Measurements from ENCODE around the gene CLCN2.
A peak's percentile ranks its signal among the peaks of the same experiment; 100 is the strongest.

The CLCN2 gene

DNA sequence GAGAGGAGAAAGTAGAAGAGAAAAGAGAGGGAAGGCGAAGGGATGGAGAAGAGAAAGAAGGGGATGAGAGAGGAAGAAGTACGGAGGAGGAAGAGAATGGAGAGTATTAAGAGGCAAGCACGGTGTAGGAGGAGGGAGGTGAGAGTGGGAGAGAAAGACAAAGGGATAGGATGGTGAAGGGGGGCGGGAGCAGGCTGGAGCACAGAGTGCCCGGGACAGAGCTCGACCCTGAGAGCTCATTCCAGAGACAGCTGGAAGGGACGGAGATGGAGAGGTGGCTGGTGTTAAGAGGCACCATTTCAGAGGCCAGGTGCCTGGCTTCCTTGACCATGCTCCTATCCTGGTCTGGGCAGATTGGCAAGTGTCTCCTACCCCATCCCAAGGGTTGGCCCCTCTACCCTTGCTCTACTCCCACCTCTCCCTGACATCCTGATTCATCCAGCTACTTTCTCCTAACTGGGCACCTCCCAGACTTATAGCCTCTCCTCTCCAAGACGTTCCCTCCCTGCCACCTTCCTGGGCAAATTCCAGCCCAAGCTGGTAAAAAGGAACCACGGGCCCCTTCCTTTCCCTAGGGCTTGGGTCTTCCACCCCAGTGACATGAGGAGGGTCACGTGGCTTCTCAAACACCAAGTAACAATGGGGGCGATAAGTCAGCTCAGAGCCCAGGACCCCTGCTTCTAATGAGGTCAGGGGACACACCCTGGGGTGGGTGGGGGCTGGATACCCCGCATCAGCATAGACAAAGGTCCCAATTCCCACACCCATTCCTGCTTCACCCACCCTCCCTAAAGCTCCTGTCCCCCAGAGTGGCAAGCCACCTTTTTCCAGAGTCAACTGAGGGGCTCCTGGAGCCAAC is 1.1 kb downstream of the CLCN2 start:
- peak overlapping the region; percentile 45; the same call in 1 of the 2 replicates for H2AFZ ChIP-seq (ENCODE audit: low read depth)
- no peaks in the 10 kb centered on the region for H4K20me1 ChIP-seq (ENCODE audit: insufficient read depth)
- H3K4me3 ChIP-seq (IDR thresholded peaks at IDR 0.05; ENCODE audit: insufficient read depth, low read depth, low read length) = no peak overlapping the region
- H3K79me2 ChIP-seq (ENCODE audit: insufficient read depth, low read depth) = peaks cover 19% of the 10 kb centered on the region
- peak overlapping the region; percentile 85 for H3K4me2 ChIP-seq
- no peaks in the 10 kb centered on the region for H3K27me3 ChIP-seq (ENCODE audit: insufficient read depth, low read depth)
- peak overlapping the region; percentile 60; the same call in 1 of the 2 replicates for H3K9ac ChIP-seq
- peaks cover 14% of the 10 kb centered on the region for H3K4me1 ChIP-seq (ENCODE audit: low read depth, poor library complexity, severe bottlenecking)
- TF ChIP-seq, protein P1, sequence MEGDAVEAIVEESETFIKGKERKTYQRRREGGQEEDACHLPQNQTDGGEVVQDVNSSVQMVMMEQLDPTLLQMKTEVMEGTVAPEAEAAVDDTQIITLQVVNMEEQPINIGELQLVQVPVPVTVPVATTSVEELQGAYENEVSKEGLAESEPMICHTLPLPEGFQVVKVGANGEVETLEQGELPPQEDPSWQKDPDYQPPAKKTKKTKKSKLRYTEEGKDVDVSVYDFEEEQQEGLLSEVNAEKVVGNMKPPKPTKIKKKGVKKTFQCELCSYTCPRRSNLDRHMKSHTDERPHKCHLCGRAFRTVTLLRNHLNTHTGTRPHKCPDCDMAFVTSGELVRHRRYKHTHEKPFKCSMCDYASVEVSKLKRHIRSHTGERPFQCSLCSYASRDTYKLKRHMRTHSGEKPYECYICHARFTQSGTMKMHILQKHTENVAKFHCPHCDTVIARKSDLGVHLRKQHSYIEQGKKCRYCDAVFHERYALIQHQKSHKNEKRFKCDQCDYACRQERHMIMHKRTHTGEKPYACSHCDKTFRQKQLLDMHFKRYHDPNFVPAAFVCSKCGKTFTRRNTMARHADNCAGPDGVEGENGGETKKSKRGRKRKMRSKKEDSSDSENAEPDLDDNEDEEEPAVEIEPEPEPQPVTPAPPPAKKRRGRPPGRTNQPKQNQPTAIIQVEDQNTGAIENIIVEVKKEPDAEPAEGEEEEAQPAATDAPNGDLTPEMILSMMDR (conservative IDR thresholded peaks at IDR 0.05; ENCODE audit: low read depth, low read length) = no peak
- H3K27ac ChIP-seq = no peak overlapping the region
- H3K36me3 ChIP-seq (ENCODE audit: insufficient read depth) = peaks cover 4% of the 10 kb centered on the region; the same call in 1 of the 2 replicates

DNA sequence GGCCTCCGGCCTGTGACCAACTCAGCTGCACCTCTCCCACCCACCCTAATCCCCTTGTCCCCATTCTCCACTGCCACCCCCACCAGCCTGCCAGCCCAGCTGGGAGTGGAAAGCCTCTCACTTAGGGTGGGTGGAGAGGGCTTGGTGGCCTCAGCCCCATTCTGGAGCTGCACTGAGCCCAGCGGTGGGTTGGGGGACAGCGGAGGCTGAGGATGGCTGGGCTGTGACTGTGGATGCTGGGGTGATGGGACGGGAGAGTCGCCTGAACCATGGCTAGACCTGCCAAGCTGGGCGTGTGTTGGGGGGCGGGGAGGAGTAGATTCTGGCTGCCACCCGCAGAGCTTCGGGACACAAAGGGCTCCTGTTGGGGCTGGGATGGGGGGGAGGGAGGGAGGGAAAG is 1.8 kb downstream of the CLCN2 start:
- H3K36me3 ChIP-seq (ENCODE audit: insufficient read depth) = no peaks in the 10 kb centered on the region

DNA sequence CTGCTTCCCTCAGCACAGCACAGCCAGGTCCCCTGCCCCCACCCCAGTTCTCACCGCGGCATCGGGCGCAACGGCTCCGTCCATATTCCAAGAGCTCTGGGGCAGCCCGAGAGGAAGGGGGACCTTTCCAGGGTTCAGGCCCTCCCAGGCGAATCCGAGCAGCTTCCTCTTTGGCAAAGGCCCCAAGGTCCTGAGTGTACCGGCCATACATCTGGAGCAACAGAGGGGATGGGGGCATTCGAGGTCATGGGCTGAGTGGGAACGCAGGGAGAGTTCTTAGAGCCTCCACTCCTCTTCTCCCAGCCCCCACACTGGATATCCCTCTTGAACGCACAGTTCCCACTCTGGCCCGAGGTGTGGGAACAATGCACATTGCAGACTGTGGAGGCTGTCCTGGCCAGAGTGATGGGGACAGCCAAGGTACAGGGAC is 2.5 kb downstream of the CLCN2 start:
- Histone ChIP-seq H3K4me1 (ENCODE audit: low read depth, poor library complexity, severe bottlenecking) (peaks cover 8% of the 10 kb centered on the region), H3K4me3 (IDR thresholded peaks at IDR 0.05; ENCODE audit: insufficient read depth, low read depth, low read length) (no peak overlapping the region), H3K27ac (no peak overlapping the region), H3K79me2 (ENCODE audit: insufficient read depth, low read depth) (peaks cover 5% of the 10 kb centered on the region), H3K36me3 (ENCODE audit: insufficient read depth) (no peaks in the 10 kb centered on the region), H3K9ac (no peak overlapping the region), H3K27me3 (ENCODE audit: insufficient read depth, low read depth) (no peaks in the 10 kb centered on the region), H3K4me2 (no peak overlapping the region), H2AFZ (ENCODE audit: low read depth) (no peak overlapping the region), H4K20me1 (ENCODE audit: insufficient read depth) (no peaks in the 10 kb centered on the region)
- TF ChIP-seq, protein P1 (conservative IDR thresholded peaks at IDR 0.05; ENCODE audit: low read depth, low read length) = no peak

More for the DNA sequence above, 1.8 kb downstream of the CLCN2 start:
- no peaks in the 10 kb centered on the region for H3K27me3 ChIP-seq (ENCODE audit: insufficient read depth, low read depth)
- TF ChIP-seq, protein P1 (conservative IDR thresholded peaks at IDR 0.05; ENCODE audit: low read depth, low read length) = no peak
- H3K4me2 ChIP-seq = no peak overlapping the region
- H3K9ac ChIP-seq = no peak overlapping the region
- H3K79me2 ChIP-seq (ENCODE audit: insufficient read depth, low read depth) = peaks cover 12% of the 10 kb centered on the region
- H2AFZ ChIP-seq (ENCODE audit: low read depth) = no peak overlapping the region
- H3K4me1 ChIP-seq (ENCODE audit: low read depth, poor library complexity, severe bottlenecking) = peaks cover 14% of the 10 kb centered on the region
- H3K27ac ChIP-seq = no peak overlapping the region
- H4K20me1 ChIP-seq (ENCODE audit: insufficient read depth) = no peaks in the 10 kb centered on the region
- no peak overlapping the region for H3K4me3 ChIP-seq (IDR thresholded peaks at IDR 0.05; ENCODE audit: insufficient read depth, low read depth, low read length)

DNA sequence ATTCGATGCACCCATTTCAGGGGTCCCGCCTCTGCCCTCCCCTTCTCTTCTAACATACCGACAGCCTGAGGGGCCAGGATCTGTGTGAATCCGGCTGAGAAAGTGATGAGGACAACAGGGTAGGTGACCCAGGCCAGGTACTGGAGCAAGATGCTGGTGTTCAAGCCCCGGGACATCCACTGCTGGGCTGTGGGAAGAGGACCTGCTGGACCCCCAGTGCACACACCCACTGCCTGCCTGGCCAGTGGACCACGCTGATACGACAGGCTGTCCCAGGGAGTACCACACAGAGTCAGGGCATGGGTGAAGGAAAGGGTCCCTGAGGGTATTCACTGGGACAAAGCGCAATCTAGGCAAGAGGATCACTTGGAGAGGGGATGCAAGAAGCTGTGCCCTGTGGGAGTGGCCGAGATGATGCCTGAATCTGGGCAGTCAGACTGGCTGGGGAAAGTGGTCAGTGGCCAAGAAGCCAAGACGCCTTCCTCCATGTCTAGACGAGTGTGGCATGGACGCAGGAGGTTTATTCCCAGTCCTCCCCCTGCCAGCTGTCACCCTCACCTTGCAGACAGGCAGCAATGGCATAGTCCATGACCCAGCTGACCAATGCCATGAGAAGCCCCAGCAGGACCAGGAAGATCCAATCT is 3.2 kb downstream of the CLCN2 start:
- H3K79me2 ChIP-seq (ENCODE audit: insufficient read depth, low read depth) = no peaks in the 10 kb centered on the region
- H2AFZ ChIP-seq (ENCODE audit: low read depth) = no peak overlapping the region
- peaks cover 6% of the 10 kb centered on the region for H3K4me1 ChIP-seq (ENCODE audit: low read depth, poor library complexity, severe bottlenecking)
- H4K20me1 ChIP-seq (ENCODE audit: insufficient read depth) = no peaks in the 10 kb centered on the region
- no peak overlapping the region for H3K4me3 ChIP-seq (IDR thresholded peaks at IDR 0.05; ENCODE audit: insufficient read depth, low read depth, low read length)
- TF ChIP-seq, protein P1 (conservative IDR thresholded peaks at IDR 0.05; ENCODE audit: low read depth, low read length) = no peak
- H3K9ac ChIP-seq = no peak overlapping the region
- no peak overlapping the region for H3K4me2 ChIP-seq
- no peak overlapping the region for H3K27ac ChIP-seq
- no peaks in the 10 kb centered on the region for H3K27me3 ChIP-seq (ENCODE audit: insufficient read depth, low read depth)
- no peaks in the 10 kb centered on the region for H3K36me3 ChIP-seq (ENCODE audit: insufficient read depth)
